Liver (tissue), 9 donors: Measurements from ENCODE around the gene NME4. TPM values are rescaled to one million over a fixed set of nuclear protein-coding genes. Genes with fewer than 3 reads are reported as not detected.

Source experiments
- DNase-seq: peaks from one replicate; pipeline ENCODE4 v3.0.0-alpha.2; 2017; ENCODE audit warnings: low spot score
- H3K27ac ChIP-seq, 2 donors: one replicate each; pipeline ENCODE4 v1.7.0; 2013; ENCODE audit warnings: inconsistent platforms in 2 of 2, low read length in 2 of 2, control low read depth in 1 of 2, low read depth in 1 of 2, mild to moderate bottlenecking in 1 of 2
- H3K27me3 ChIP-seq, 4 donors: one replicate each; pipeline versions ENCODE4 v1.6.1 to v1.7.0; 2013; ENCODE audit warnings: low read length in 3 of 4, inconsistent platforms in 1 of 4, mild to moderate bottlenecking in 1 of 4, moderate library complexity in 1 of 4; ENCODE audit not compliant: control insufficient read depth in 4 of 4, insufficient read depth in 4 of 4
- H3K36me3 ChIP-seq, 4 donors: one replicate each; pipeline versions ENCODE4 v1.6.1 to v1.7.0; 2013; ENCODE audit warnings: low read length in 3 of 4, mild to moderate bottlenecking in 3 of 4, low read depth in 1 of 4, moderate library complexity in 1 of 4; ENCODE audit not compliant: control insufficient read depth in 4 of 4, insufficient read depth in 3 of 4
- H3K4me1 ChIP-seq, 4 donors: one replicate each; pipeline versions ENCODE4 v1.6.1 to v1.7.0; 2013; ENCODE audit warnings: low read length in 3 of 4, mild to moderate bottlenecking in 3 of 4, moderate library complexity in 1 of 4; ENCODE audit not compliant: control insufficient read depth in 4 of 4, insufficient read depth in 4 of 4
- H3K4me3 ChIP-seq, 3 donors: one replicate each; pipeline versions ENCODE4 v1.6.1 to v1.7.0; 2013; ENCODE audit warnings: low read length in 3 of 3, control low read depth in 1 of 3, low read depth in 1 of 3, mild to moderate bottlenecking in 1 of 3
- H3K9ac ChIP-seq, 2 donors: one replicate each; pipeline ENCODE4 v1.7.0; 2013; ENCODE audit warnings: low read length in 2 of 2, mild to moderate bottlenecking in 2 of 2, moderate library complexity in 2 of 2, control low read depth in 1 of 2, low read depth in 1 of 2
- H3K9me3 ChIP-seq, 4 donors: one replicate each; pipeline versions ENCODE4 v1.6.1 to v1.7.0; 2013; ENCODE audit warnings: low read length in 3 of 4; ENCODE audit not compliant: control insufficient read depth in 4 of 4
- EGR1 ChIP-seq, 2 donors: IDR thresholded peaks; 2 replicates each; pipeline ENCODE4 v1.6.1; 2016 to 2018; ENCODE audit warnings: antibody characterized with exemption in 2 of 2, low read depth in 2 of 2
- FOXA1 ChIP-seq: IDR thresholded peaks from 2 replicates; pipeline ENCODE4 v1.6.1; 2016; ENCODE audit warnings: antibody characterized with exemption
- FOXA2 ChIP-seq: IDR thresholded peaks from 2 replicates; pipeline ENCODE4 v1.6.1; 2016; ENCODE audit warnings: antibody characterized with exemption
- GABPA ChIP-seq, 2 donors: IDR thresholded peaks in 1 of 2; conservative IDR thresholded peaks in 1 of 2; 2 replicates each; pipeline ENCODE4 v1.6.1; 2016; ENCODE audit warnings: antibody characterized with exemption in 2 of 2, mild to moderate bottlenecking in 1 of 2, moderate library complexity in 1 of 2
- HNF4A ChIP-seq, 2 donors: conservative IDR thresholded peaks; 2 replicates each; pipeline ENCODE4 v1.6.1; 2016; ENCODE audit warnings: antibody characterized with exemption in 2 of 2, mild to moderate bottlenecking in 2 of 2
- HNF4G ChIP-seq: IDR thresholded peaks from 2 replicates; pipeline ENCODE4 v1.6.1; 2016; ENCODE audit warnings: antibody characterized with exemption
- JUND ChIP-seq, 2 donors: IDR thresholded peaks; 2 replicates each; pipeline ENCODE4 v1.6.1; 2016; ENCODE audit warnings: antibody characterized with exemption in 2 of 2
- NR2F2 ChIP-seq: IDR thresholded peaks from 2 replicates; pipeline ENCODE4 v1.6.1; 2016; ENCODE audit warnings: antibody characterized with exemption
- RAD21 ChIP-seq, 2 donors: IDR thresholded peaks; 2 replicates each; pipeline ENCODE4 v1.6.1; 2016; ENCODE audit warnings: antibody characterized with exemption in 2 of 2, mild to moderate bottlenecking in 2 of 2
- RXRA ChIP-seq, 2 donors: IDR thresholded peaks; 2 replicates each; pipeline ENCODE4 v1.6.1; 2017 to 2018; ENCODE audit warnings: antibody characterized with exemption in 2 of 2, mild to moderate bottlenecking in 1 of 2
- SP1 ChIP-seq: IDR thresholded peaks from 2 replicates; pipeline ENCODE4 v1.6.1; 2018; ENCODE audit warnings: antibody characterized with exemption, mild to moderate bottlenecking
- TAF1 ChIP-seq: conservative IDR thresholded peaks from 2 replicates; pipeline ENCODE4 v1.6.1; 2016; ENCODE audit warnings: antibody characterized with exemption, mild to moderate bottlenecking
- YY1 ChIP-seq: IDR thresholded peaks from 2 replicates; pipeline ENCODE4 v1.6.1; 2016; ENCODE audit warnings: antibody characterized with exemption, mild to moderate bottlenecking
- WGBS: extraction: QIAGEN DNeasy Blood & Tissue Kit; methylation state at CpG from one replicate; pipeline ENCODE4 v1.1.7; 2013; 5-methylcytosine and 5-hydroxymethylcytosine counted together
- polyA plus RNA-seq, 2 donors: library from polyadenylated mRNA; stranded (reverse) in 1 of 2; unstranded in 1 of 2; fragments of 200-250 nt in 1 of 2; fragments of >200 nt in 1 of 2; fragmentation: Nextera tagmentation in 1 of 2; extraction: Ambion mirVana in 1 of 2; gene quantifications; one replicate each; pipeline versions ENCODE4 v1.2.1 to v1.2.3, GENCODE V29; 2013 to 2015
- total RNA-seq, 2 donors: library from RNA; depleted of rRNA; stranded (reverse); fragments of >200 nt; gene quantifications; one replicate each; pipeline ENCODE4 v1.2.3, GENCODE V29; 2014
- TF ChIP-seq, protein P1 (sequence below): IDR thresholded peaks from 2 replicates; pipeline ENCODE4 v1.6.1; 2016; ENCODE audit warnings: antibody characterized with exemption
- TF ChIP-seq, protein P2 (sequence below): IDR thresholded peaks from 2 replicates; pipeline ENCODE4 v1.6.1; 2016; ENCODE audit warnings: antibody characterized with exemption
- TF ChIP-seq, protein P3 (sequence below): IDR thresholded peaks from 2 replicates; pipeline ENCODE4 v1.6.1; 2016; ENCODE audit warnings: antibody characterized with exemption, mild to moderate bottlenecking
- TF ChIP-seq, protein P4 (sequence below): fragments of 150-350 bp; IDR thresholded peaks from 2 replicates; pipeline ENCODE4 v1.5.1; 2017; ENCODE audit warnings: improper control_type of control experiment, low read depth, low read length; ENCODE audit not compliant: missing input control
- donor health status: healthy.
- donor health status: healthy.
- donor health status: healthy.
- donor health status: healthy.
- donor health status: healthy.

The NME4 gene
- total and polyA plus RNA-seq, 4 donors: 39.2 to 118 (median 83.9) TPM

DNA sequence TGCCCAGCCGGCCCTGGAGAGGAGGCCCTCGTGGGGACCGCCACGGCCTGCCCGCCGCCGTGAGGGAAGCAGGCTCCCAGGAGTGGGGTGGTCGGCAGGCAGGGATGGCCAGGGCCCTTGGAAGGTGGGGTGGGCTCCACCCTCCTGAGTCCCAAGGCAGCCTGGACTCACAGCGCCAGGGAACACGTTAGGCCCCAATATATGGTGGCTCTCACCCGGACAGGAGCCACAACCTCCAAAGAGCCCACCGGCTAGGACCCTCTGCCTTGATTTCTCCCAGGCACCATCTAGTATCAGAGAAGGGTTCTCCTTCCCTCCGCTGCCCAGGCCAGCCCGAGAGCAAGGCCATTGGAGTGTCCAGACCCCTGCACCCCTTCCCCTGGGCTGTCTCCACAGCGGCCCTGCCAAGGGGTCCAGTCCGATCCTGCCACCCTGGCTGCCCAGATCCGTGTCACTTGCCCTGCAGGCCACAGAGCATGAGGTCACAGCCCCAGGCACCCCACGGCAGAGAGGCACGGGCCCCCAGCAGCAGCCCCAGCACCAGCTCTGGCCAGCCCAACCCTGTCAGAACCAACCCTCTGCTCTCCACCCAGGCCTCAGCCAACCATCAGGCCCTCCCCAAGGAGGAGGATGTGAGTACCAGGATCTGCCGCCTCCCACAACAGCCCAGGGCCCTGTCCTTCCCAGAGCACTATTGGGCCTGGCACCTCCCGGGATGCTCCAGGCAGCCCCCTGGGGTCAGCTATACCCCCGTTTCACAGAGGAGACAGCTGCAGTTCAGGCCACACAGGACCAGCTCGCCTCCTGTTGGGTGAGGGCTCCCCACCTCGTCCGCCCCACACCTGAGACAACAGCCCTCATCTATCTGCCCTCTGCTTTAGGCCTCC is 43.4 kb upstream of the NME4 start:
- Histone ChIP-seq H3K9me3 (no peaks in the 10 kb centered on the region), H3K4me3 (peak overlapping the region; percentile 5 to 41 (median 25)), H3K4me1 (peaks cover 3 to 11% (median 6%) of the 10 kb centered on the region in 4 donors), H3K27me3 (no peaks in the 10 kb centered on the region), H3K36me3 (no peaks in the 10 kb centered on the region), H3K9ac (no peak overlapping the region), H3K27ac (peak overlapping the region in 1 of 2 donors; percentile 13)
- no peak for TF ChIP-seq EGR1 (IDR thresholded peaks at IDR 0.05; ENCODE audit: low read depth in 2 of 2)
- no peak for TF ChIP-seq FOXA2
- no peak for TF ChIP-seq RXRA (IDR thresholded peaks at IDR 0.05)
- TF ChIP-seq NR2F2: no peak
- TF ChIP-seq, protein P1, sequence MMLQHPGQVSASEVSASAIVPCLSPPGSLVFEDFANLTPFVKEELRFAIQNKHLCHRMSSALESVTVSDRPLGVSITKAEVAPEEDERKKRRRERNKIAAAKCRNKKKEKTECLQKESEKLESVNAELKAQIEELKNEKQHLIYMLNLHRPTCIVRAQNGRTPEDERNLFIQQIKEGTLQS: no peak
- no peak for TF ChIP-seq HNF4G
- no peak for TF ChIP-seq SP1
- TF ChIP-seq, protein P2, sequence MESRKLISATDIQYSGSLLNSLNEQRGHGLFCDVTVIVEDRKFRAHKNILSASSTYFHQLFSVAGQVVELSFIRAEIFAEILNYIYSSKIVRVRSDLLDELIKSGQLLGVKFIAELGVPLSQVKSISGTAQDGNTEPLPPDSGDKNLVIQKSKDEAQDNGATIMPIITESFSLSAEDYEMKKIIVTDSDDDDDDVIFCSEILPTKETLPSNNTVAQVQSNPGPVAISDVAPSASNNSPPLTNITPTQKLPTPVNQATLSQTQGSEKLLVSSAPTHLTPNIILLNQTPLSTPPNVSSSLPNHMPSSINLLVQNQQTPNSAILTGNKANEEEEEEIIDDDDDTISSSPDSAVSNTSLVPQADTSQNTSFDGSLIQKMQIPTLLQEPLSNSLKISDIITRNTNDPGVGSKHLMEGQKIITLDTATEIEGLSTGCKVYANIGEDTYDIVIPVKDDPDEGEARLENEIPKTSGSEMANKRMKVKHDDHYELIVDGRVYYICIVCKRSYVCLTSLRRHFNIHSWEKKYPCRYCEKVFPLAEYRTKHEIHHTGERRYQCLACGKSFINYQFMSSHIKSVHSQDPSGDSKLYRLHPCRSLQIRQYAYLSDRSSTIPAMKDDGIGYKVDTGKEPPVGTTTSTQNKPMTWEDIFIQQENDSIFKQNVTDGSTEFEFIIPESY: no peak
- TF ChIP-seq JUND (IDR thresholded peaks at IDR 0.05): no peak
- no peak for TF ChIP-seq TAF1
- no peak for TF ChIP-seq FOXA1
- TF ChIP-seq HNF4A (conservative IDR thresholded peaks at IDR 0.05): no peak
- TF ChIP-seq, protein P3, sequence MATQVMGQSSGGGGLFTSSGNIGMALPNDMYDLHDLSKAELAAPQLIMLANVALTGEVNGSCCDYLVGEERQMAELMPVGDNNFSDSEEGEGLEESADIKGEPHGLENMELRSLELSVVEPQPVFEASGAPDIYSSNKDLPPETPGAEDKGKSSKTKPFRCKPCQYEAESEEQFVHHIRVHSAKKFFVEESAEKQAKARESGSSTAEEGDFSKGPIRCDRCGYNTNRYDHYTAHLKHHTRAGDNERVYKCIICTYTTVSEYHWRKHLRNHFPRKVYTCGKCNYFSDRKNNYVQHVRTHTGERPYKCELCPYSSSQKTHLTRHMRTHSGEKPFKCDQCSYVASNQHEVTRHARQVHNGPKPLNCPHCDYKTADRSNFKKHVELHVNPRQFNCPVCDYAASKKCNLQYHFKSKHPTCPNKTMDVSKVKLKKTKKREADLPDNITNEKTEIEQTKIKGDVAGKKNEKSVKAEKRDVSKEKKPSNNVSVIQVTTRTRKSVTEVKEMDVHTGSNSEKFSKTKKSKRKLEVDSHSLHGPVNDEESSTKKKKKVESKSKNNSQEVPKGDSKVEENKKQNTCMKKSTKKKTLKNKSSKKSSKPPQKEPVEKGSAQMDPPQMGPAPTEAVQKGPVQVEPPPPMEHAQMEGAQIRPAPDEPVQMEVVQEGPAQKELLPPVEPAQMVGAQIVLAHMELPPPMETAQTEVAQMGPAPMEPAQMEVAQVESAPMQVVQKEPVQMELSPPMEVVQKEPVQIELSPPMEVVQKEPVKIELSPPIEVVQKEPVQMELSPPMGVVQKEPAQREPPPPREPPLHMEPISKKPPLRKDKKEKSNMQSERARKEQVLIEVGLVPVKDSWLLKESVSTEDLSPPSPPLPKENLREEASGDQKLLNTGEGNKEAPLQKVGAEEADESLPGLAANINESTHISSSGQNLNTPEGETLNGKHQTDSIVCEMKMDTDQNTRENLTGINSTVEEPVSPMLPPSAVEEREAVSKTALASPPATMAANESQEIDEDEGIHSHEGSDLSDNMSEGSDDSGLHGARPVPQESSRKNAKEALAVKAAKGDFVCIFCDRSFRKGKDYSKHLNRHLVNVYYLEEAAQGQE: no peak
- TF ChIP-seq GABPA (IDR thresholded peaks at IDR 0.05 in 1 of 2, conservative IDR thresholded peaks at IDR 0.05 in 1 of 2): no peak
- TF ChIP-seq RAD21 (IDR thresholded peaks at IDR 0.05): no peak
- no peak for TF ChIP-seq YY1
- 74% methylated on average over 25 of the region's 25 CpGs for WGBS
- DNase-seq: no peak

DNA sequence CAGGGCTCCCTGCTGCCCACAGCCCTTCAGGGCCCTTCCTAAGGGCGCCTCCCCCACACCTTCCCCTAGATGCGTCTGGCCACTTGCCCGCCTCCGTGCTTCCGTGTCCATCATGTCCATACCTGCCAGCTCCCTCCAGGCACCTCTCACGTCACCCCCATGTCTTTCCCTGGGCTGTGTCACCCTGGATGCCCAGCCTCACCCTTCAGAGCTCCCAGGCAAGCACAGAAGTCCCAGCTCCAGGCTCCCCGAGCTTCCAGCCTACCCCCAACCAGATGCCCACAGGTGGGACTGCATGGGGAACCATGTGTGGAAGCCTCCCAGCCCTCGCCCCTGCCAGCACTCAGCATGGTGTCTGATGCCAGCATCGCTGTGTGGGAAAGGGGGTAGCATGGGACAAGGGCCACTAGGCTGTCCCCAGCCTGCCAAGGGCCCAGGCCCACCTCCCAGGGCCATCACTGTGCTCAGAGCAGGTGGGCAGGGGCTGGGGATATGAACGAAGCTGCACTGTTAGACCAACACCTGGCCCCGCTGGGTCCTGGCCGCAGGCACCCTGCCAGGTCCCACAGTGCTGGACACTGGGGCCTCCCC is 42.6 kb upstream of the NME4 start:
- Histone ChIP-seq H3K9me3 (no peaks in the 10 kb centered on the region), H3K9ac (no peak overlapping the region), H3K36me3 (no peaks in the 10 kb centered on the region), H3K27ac (no peak overlapping the region), H3K4me1 (peaks cover 3 to 11% (median 6%) of the 10 kb centered on the region in 4 donors), H3K27me3 (no peaks in the 10 kb centered on the region), H3K4me3 (no peak overlapping the region)
- TF ChIP-seq, protein P4, sequence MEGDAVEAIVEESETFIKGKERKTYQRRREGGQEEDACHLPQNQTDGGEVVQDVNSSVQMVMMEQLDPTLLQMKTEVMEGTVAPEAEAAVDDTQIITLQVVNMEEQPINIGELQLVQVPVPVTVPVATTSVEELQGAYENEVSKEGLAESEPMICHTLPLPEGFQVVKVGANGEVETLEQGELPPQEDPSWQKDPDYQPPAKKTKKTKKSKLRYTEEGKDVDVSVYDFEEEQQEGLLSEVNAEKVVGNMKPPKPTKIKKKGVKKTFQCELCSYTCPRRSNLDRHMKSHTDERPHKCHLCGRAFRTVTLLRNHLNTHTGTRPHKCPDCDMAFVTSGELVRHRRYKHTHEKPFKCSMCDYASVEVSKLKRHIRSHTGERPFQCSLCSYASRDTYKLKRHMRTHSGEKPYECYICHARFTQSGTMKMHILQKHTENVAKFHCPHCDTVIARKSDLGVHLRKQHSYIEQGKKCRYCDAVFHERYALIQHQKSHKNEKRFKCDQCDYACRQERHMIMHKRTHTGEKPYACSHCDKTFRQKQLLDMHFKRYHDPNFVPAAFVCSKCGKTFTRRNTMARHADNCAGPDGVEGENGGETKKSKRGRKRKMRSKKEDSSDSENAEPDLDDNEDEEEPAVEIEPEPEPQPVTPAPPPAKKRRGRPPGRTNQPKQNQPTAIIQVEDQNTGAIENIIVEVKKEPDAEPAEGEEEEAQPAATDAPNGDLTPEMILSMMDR: no peak
- TF ChIP-seq GABPA (IDR thresholded peaks at IDR 0.05 in 1 of 2, conservative IDR thresholded peaks at IDR 0.05 in 1 of 2): no peak
- TF ChIP-seq, protein P2: no peak
- TF ChIP-seq, protein P1: no peak
- TF ChIP-seq HNF4G: no peak
- no peak for TF ChIP-seq FOXA1
- TF ChIP-seq YY1: no peak
- no peak for TF ChIP-seq RXRA (IDR thresholded peaks at IDR 0.05)
- TF ChIP-seq SP1: no peak
- no peak for TF ChIP-seq HNF4A (conservative IDR thresholded peaks at IDR 0.05)
- no peak for TF ChIP-seq TAF1
- no peak for TF ChIP-seq JUND (IDR thresholded peaks at IDR 0.05)
- no peak for TF ChIP-seq EGR1 (IDR thresholded peaks at IDR 0.05; ENCODE audit: low read depth in 2 of 2)
- no peak for TF ChIP-seq NR2F2
- no peak for DNase-seq
- WGBS: 96% methylated on average over 12 of the region's 12 CpGs
